Activated CD8-positive, alpha-beta memory T cell treated with anti-CD3 and anti-CD28 coated beads, Interleukin-2, amount 50 U/mL, for 48 hours (primary cell): Measurements from ENCODE around the gene HPN.
"Not testable (repeated sequence)": the region's sequence is repeated elsewhere in the genome, so short reads cannot be mapped to it uniquely, and the experiment has no call there.

ENCODE experiments used
- DNase-seq: peaks from one replicate; pipeline ENCODE4 v3.0.0-alpha.2; 2020

HPN gene

GRCh38 chr19:35009424-35010415 lies 31.8 kb upstream of the HPN start:
- no peak for DNase-seq

- DNase-seq: no peak
These were observed 30.3 kb upstream of the HPN start for GRCh38 chr19:35011091-35011689.

- DNase-seq: no peak
These were observed 29.5 kb upstream of the HPN start for GRCh38 chr19:35011737-35012682.

GRCh38 chr19:35013041-35013819 lies 28.3 kb upstream of the HPN start:
- peak; percentile 94 for DNase-seq

- DNase-seq: no peak
These were observed 27.4 kb upstream of the HPN start for GRCh38 chr19:35013820-35014754.

- not testable (repeated sequence) for DNase-seq
These were observed 26.7 kb upstream of the HPN start for GRCh38 chr19:35014774-35015173.

DNA sequence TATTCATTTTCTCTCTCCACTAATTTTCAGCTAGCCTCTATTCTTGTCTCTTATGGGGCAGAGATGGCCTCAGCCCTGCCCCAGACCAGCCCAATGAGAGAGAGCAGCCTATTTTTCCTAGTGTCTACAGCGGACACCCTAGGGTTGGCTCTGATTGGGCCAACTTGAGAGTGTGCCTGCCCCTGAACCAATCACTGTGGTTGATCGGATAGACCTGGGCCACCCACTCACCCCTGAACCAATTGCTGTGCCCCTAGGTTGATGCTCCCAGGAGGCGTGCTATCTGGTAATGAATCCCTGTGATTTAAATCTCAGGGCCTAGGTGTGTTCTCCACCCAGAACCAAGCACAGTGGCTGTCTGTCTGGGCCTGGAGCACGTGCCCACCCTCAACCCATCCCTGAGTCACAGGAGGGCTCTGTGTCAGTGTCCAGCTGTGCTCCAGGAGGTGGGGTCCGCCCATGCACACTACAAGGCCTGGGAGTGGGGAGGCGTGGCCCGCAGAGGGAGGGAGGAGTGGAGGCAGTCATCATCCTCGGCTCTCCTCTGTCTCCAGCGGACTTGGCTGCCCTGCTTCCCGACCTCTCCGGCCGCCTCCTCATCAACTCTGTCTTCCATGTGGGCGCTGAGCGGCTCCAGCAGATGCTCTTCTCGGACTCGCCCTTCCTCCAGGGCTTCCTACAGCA lies 26.1 kb upstream of the HPN start:
- DNase-seq: no peak

- DNase-seq: no peak
These were observed 25.6 kb upstream of the HPN start for GRCh38 chr19:35015954-35016351.

DNA sequence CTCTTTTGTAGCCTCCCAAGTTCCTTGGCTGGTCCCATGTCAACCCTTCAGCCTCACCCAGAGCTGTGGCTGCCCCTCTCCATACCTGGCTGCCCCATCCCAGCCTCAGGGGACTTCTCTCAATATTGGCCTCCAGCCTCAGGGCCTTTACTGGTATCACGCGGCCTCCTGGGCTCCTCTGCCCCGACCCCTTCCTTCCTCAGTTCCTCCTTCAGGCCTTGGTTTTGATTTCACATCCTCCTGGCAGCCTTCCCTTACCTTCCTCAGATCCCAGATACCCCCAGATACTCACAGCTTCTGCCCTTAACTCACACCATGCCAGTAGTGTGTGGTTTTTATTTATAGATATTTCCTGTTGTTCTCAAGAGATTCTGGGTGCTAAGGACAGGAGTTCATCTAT lies 24.0 kb upstream of the HPN start:
- DNase-seq: no peak

GRCh38 chr19:35018379-35018778 lies 23.1 kb upstream of the HPN start:
- DNase-seq: no peak

DNA sequence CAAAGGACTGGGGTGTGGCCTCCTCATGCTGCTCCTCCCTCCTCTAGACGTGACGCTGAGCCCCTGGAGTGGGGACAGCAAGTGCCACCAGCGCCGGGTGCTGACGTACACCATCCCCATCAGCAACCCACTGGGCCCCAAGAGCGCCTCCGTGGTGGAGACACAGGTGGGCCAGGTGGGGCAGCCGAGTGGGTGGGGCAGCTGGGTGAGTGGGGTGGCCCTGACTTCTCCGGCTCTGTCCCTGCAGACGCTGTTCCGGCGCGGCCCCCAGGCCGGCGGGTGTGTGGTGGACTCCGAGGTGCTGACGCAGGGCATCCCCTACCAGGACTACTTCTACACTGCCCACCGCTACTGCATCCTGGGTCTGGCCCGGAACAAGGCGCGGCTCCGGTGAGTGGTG lies 22.4 kb upstream of the HPN start:
- no peak for DNase-seq

DNA sequence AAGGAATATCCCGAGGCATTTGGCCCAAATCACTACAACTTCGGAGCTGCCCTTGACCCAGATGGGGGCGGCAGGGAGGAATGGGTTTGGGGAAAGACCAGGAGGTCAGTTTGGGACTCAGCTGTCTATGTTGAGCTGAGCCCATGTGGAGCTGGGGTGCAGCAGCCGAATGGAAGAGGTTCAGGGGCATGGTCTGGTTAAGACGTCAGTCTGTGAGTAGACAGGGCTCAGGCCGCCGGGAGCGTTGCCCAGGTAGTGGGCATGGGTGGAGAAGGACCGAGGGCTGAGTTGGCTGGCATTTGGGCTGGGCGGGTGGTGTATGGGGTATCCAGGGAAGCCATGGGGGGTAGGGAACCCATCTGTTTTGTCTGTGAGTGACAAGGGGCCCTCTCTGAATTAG lies 20.5 kb upstream of the HPN start:
- DNase-seq: no peak

- DNase-seq: no peak
These were observed 19.9 kb upstream of the HPN start for GRCh38 chr19:35021596-35021995.

DNA sequence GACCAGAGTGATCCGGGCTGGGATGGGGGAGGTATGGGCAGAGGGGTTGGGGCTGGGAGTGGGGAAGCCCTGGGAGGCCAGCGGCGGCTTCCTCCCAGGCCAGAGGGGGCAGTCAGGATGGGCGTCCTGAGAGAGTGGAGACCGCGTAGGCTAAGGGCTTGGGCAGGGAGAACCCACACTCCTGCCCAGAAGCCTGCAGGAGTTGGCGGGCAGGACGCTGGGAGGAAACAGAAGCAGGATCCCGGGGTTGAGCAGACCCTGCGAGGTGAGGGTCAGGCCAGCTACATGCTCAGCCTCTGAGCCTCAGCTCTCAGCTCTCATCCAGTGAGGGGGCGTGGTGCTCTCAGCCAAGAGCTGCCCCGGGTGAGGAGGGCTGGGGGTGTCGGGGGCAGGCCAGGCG lies 19.1 kb upstream of the HPN start:
- DNase-seq: no peak

- no peak for DNase-seq
These were observed 18.1 kb upstream of the HPN start for GRCh38 chr19:35023428-35023827.

DNA sequence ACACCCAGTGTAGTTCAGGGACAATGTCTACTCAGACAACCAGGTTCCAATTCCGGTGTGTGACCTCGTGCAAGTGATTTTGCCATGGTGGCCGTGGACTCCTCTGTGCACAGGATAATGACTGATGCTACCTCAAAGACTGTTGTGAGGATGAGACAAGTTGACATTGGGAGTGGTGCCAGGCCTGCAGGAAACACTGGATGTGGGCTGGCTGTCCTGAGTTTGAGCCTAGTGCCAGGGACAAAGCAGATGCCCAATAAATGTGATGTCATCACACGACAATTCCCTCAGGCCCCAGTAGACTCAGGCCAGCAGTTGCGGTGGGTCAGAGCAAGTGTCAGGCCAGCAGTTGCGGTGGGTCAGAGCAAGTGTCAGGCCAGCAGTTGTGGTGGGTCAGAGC lies 17.4 kb upstream of the HPN start:
- no peak for DNase-seq

GRCh38 chr19:35025969-35026368 lies 15.6 kb upstream of the HPN start:
- no peak for DNase-seq

DNA sequence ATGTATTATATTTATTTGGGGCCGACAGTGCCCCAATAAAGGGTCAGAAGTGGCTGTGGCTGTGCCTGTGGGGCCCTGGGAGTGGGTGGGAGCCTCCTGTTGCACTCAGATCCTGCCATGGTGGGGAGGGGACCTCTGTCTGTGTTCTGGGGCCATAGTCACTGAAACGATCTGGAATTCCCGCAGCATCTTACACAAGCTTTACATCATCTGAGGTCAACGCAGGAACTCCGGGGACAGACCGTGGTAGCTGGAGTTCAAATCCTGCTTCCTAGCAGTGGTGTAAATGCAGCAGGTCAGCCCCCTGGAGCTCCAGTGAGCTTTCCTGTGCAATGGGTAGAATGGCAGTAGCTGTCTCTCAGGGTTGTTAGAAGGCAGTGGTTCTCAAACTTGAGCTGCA lies 15.1 kb upstream of the HPN start:
- no peak for DNase-seq

- no peak for DNase-seq
These were observed 14.5 kb upstream of the HPN start for GRCh38 chr19:35027009-35027408.

- DNase-seq: no peak
These were observed 13.5 kb upstream of the HPN start for GRCh38 chr19:35027851-35028599.
